ENCODE results near the gene NANOS3. TPM values are rescaled to one million over a fixed set of nuclear protein-coding genes. Genes with fewer than 3 reads are reported as not detected.

Gene NANOS3
- total RNA-seq, 1 donor from 2014 or later: 10.5 TPM

DNA sequence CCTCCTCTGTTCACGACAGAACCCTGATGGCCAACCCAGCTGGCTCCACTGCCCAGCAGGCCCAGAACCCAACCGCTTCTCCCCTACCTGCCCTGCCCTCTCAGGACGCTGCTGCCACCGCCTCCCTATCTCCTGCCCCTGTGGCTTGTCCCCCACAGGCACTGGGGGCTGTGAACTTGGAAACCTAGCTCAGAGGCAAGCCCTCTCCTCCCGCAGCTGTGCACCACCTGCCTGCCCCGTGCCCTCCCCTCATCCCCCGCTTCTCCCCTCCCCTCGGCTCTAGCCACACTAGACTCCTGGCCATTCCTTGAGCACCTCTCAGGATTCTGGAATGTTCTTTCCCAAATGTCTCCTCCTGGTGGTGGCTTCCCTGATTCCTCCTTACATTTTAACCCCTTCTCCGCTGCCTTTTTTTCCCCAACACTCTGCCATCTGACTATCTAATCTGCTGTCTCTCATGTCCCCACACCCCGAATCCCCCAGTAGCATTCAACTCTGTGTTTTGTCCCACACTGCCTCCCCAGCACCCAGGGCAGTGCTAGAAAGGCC lies 6.7 kb downstream of the NANOS3 start:
- no peaks in the 10 kb centered on the region for H3K36me3 Mint-ChIP-seq (ENCODE audit: insufficient read depth)
- H3K4me3 Mint-ChIP-seq (ENCODE audit: low read depth): no peak overlapping the region

GRCh38 chr19:13884726-13885591 lies 8.0 kb downstream of the NANOS3 start:
- H3K9me3 Mint-ChIP-seq (ENCODE audit: low read depth): no peaks in the 10 kb centered on the region
- no peak overlapping the region for H3K27ac Mint-ChIP-seq
- H3K4me1 Mint-ChIP-seq (ENCODE audit: low read depth): peaks cover 3% of the 10 kb centered on the region
- no peaks in the 10 kb centered on the region for H3K36me3 Mint-ChIP-seq (ENCODE audit: insufficient read depth)
- H3K27me3 Mint-ChIP-seq: no peaks in the 10 kb centered on the region
- no peak for TF ChIP-seq CTCF (IDR thresholded peaks at IDR 0.05; ENCODE audit: unreplicated experiment)
- DNase-seq (ENCODE audit: low spot score, unreplicated experiment): no peak
- H3K4me3 Mint-ChIP-seq (ENCODE audit: low read depth): no peak overlapping the region

More for the DNA sequence above, 6.7 kb downstream of the NANOS3 start:
- no peak for TF ChIP-seq CTCF (IDR thresholded peaks at IDR 0.05; ENCODE audit: unreplicated experiment)
- Mint-ChIP-seq H3K4me1 (ENCODE audit: low read depth) (peaks cover 3% of the 10 kb centered on the region), H3K27me3 (no peaks in the 10 kb centered on the region), H3K9me3 (ENCODE audit: low read depth) (no peaks in the 10 kb centered on the region), H3K27ac (no peak overlapping the region)
- no peak for DNase-seq (ENCODE audit: low spot score, unreplicated experiment)

DNA sequence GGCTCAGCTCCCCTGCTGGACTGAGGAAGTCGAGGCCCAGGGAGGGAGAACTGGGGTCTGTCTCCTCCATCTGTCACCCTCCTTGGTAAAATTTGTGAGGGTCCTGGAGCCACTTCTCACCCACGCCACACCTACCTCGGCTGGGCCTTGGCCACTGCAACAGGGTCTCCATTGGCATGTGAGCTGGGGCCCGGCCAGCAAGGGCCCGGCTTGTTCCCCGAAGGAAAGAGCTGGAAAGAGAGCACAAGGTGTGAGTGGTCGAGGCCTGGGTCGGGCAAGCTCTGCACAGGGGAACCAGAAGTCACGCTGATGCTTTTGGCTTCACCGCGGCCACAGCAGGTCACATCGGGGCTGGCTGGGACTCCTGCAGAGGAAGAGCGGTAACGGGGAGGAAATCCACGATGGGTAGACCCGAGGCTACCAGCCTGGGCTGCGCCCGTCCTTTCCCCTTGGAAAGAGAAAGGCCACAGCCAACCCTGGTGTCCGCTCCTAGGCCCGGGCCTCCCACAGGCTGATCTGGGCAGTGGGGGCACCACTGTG lies 9.0 kb downstream of the NANOS3 start:
- Mint-ChIP-seq H3K4me3 (ENCODE audit: low read depth) (no peak overlapping the region), H3K27ac (no peak overlapping the region), H3K9me3 (ENCODE audit: low read depth) (no peaks in the 10 kb centered on the region), H3K27me3 (no peaks in the 10 kb centered on the region), H3K4me1 (ENCODE audit: low read depth) (no peaks in the 10 kb centered on the region), H3K36me3 (ENCODE audit: insufficient read depth) (no peaks in the 10 kb centered on the region)
- no peak for DNase-seq (ENCODE audit: low spot score, unreplicated experiment)
- no peak for TF ChIP-seq CTCF (IDR thresholded peaks at IDR 0.05; ENCODE audit: unreplicated experiment)

- no peaks in the 10 kb centered on the region for H3K4me1 Mint-ChIP-seq (ENCODE audit: low read depth)
- DNase-seq (ENCODE audit: low spot score, unreplicated experiment): no peak
- no peaks in the 10 kb centered on the region for H3K27me3 Mint-ChIP-seq
- no peaks in the 10 kb centered on the region for H3K9me3 Mint-ChIP-seq (ENCODE audit: low read depth)
- no peak overlapping the region for H3K27ac Mint-ChIP-seq
- H3K4me3 Mint-ChIP-seq (ENCODE audit: low read depth): no peak overlapping the region
- no peaks in the 10 kb centered on the region for H3K36me3 Mint-ChIP-seq (ENCODE audit: insufficient read depth)
- TF ChIP-seq CTCF (IDR thresholded peaks at IDR 0.05; ENCODE audit: unreplicated experiment): no peak
Observed at GRCh38 chr19:13887018-13887436, 10.1 kb downstream of the NANOS3 start.

- DNase-seq (ENCODE audit: low spot score, unreplicated experiment): no peak
- Mint-ChIP-seq H3K27ac (no peak overlapping the region), H3K27me3 (no peaks in the 10 kb centered on the region), H3K4me1 (ENCODE audit: low read depth) (no peaks in the 10 kb centered on the region), H3K9me3 (ENCODE audit: low read depth) (no peaks in the 10 kb centered on the region), H3K36me3 (ENCODE audit: insufficient read depth) (no peaks in the 10 kb centered on the region), H3K4me3 (ENCODE audit: low read depth) (no peak overlapping the region)
- TF ChIP-seq CTCF (IDR thresholded peaks at IDR 0.05; ENCODE audit: unreplicated experiment): no peak
Observed at GRCh38 chr19:13887517-13887916, 10.6 kb downstream of the NANOS3 start.

All from progenitor cell of endocrine pancreas (in vitro differentiated cells).